ENCODE data around the gene PALD1.

- TF ChIP-seq POLR2A (IDR thresholded peaks at IDR 0.05) (no peak), CTCF (IDR thresholded peaks at IDR 0.05) (no peak)
Observed at GRCh38 chr10:70528314-70528713, 49.7 kb downstream of the PALD1 start.

All from adrenal gland (tissue), 5 donors.